Right lobe of liver (tissue), 4 donors: Measurements from ENCODE around the gene RTTN.

Experiments used
- POLR2A ChIP-seq: fragments of 450-650 bp; IDR thresholded peaks from one replicate; pipeline ENCODE4 v1.6.1; 2017; ENCODE audit warnings: antibody characterized with exemption, mild to moderate bottlenecking
- TF ChIP-seq, protein P1 (sequence below), 4 donors: fragments of 200-600 bp in 3 of 4; fragments of 450-650 bp in 1 of 4; IDR thresholded peaks; one replicate each; pipeline versions ENCODE4 v1.5.1 to v1.8.0; 2016 to 2022; ENCODE audit warnings: antibody characterized with exemption in 4 of 4, mild to moderate bottlenecking in 2 of 4
- donor health status: DM: no; HTN: no; CAD: no.
- donor health status: DM: no; HTN: no; CAD: no.
- donor health status: DM: no; HTN: yes; CAD: no.

DNA sequence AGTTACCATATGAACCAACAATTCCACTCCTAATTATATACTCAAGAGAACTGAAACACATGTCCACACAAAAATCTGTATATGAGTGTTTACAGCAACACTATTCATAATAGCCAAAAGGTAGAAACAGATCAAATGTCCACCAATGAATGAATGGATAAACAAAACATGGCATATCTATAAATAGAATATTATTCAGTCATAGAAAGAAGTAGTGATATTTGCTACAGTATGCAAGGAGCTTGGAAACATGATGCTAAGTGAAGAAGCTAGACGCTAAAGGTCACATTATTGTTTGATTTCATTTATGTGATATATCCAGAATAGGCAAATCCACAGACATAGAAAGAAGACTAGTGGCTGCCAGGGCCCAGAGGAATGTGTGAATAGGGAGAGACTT, 92.0 kb downstream of the RTTN start:
- no peak for TF ChIP-seq POLR2A
- TF ChIP-seq, protein P1, sequence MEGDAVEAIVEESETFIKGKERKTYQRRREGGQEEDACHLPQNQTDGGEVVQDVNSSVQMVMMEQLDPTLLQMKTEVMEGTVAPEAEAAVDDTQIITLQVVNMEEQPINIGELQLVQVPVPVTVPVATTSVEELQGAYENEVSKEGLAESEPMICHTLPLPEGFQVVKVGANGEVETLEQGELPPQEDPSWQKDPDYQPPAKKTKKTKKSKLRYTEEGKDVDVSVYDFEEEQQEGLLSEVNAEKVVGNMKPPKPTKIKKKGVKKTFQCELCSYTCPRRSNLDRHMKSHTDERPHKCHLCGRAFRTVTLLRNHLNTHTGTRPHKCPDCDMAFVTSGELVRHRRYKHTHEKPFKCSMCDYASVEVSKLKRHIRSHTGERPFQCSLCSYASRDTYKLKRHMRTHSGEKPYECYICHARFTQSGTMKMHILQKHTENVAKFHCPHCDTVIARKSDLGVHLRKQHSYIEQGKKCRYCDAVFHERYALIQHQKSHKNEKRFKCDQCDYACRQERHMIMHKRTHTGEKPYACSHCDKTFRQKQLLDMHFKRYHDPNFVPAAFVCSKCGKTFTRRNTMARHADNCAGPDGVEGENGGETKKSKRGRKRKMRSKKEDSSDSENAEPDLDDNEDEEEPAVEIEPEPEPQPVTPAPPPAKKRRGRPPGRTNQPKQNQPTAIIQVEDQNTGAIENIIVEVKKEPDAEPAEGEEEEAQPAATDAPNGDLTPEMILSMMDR (IDR thresholded peaks at IDR 0.05) = no peak
